Measurements from ENCODE around the gene PPFIA4. TPM values are rescaled to one million over a fixed set of nuclear protein-coding genes. Genes with fewer than 3 reads are reported as not detected.

PPFIA4 gene
- polyA plus RNA-seq, 1 of the 3 experiments (the other 2 are of a cell fraction), result 4.4 TPM

DNA sequence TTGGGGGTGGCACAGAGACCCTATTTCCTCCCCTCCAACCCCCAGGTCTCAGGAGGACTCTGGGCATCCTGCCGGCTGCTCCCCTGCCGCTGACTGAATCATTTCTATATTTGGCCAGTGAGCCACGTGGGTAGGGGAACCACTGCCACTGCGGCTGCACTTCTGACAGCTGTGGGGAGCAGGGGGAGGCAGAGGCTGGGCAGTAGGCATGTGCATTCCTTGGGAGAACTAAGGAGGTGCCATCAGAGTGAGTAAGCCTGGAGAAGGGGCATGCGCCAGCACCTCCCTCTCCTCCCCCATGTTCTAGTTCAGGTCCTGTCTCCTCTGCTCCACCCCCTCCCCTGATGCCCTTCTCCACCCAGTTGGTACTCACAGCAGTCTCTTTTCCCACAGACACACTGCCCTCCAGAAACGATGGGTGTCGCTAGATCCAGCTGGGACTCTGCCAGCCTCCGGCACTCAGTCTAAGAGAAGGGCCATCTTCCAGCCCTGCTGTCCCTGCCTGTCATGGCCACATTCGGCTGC, 12.0 kb downstream of the PPFIA4 start (continued):
- TF ChIP-seq, protein P1, sequence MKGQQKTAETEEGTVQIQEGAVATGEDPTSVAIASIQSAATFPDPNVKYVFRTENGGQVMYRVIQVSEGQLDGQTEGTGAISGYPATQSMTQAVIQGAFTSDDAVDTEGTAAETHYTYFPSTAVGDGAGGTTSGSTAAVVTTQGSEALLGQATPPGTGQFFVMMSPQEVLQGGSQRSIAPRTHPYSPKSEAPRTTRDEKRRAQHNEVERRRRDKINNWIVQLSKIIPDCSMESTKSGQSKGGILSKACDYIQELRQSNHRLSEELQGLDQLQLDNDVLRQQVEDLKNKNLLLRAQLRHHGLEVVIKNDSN (IDR thresholded peaks at IDR 0.05; ENCODE audit: borderline replicate concordance, low read depth), result peak; percentile 80
- TF ChIP-seq RAD21 (IDR thresholded peaks at IDR 0.05; ENCODE audit: low read length), result no peak
- TF ChIP-seq TCF12 (IDR thresholded peaks at IDR 0.05), result peak; percentile 68
- peak; percentile 76; the same call in 1 of the 2 replicates for TF ChIP-seq SIN3A (IDR thresholded peaks at IDR 0.05; ENCODE audit: borderline replicate concordance, low read depth, low read length)
- TF ChIP-seq, protein P2, sequence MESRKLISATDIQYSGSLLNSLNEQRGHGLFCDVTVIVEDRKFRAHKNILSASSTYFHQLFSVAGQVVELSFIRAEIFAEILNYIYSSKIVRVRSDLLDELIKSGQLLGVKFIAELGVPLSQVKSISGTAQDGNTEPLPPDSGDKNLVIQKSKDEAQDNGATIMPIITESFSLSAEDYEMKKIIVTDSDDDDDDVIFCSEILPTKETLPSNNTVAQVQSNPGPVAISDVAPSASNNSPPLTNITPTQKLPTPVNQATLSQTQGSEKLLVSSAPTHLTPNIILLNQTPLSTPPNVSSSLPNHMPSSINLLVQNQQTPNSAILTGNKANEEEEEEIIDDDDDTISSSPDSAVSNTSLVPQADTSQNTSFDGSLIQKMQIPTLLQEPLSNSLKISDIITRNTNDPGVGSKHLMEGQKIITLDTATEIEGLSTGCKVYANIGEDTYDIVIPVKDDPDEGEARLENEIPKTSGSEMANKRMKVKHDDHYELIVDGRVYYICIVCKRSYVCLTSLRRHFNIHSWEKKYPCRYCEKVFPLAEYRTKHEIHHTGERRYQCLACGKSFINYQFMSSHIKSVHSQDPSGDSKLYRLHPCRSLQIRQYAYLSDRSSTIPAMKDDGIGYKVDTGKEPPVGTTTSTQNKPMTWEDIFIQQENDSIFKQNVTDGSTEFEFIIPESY (IDR thresholded peaks at IDR 0.05; ENCODE audit: borderline replicate concordance, low read depth), result no peak
- no peak for TF ChIP-seq POLR2AphosphoS5 (IDR thresholded peaks at IDR 0.05; ENCODE audit: low read depth, low read length)
- peak; percentile 53 for TF ChIP-seq TEAD4 (IDR thresholded peaks at IDR 0.05; ENCODE audit: borderline replicate concordance, insufficient read depth)
- TF ChIP-seq, protein P3, sequence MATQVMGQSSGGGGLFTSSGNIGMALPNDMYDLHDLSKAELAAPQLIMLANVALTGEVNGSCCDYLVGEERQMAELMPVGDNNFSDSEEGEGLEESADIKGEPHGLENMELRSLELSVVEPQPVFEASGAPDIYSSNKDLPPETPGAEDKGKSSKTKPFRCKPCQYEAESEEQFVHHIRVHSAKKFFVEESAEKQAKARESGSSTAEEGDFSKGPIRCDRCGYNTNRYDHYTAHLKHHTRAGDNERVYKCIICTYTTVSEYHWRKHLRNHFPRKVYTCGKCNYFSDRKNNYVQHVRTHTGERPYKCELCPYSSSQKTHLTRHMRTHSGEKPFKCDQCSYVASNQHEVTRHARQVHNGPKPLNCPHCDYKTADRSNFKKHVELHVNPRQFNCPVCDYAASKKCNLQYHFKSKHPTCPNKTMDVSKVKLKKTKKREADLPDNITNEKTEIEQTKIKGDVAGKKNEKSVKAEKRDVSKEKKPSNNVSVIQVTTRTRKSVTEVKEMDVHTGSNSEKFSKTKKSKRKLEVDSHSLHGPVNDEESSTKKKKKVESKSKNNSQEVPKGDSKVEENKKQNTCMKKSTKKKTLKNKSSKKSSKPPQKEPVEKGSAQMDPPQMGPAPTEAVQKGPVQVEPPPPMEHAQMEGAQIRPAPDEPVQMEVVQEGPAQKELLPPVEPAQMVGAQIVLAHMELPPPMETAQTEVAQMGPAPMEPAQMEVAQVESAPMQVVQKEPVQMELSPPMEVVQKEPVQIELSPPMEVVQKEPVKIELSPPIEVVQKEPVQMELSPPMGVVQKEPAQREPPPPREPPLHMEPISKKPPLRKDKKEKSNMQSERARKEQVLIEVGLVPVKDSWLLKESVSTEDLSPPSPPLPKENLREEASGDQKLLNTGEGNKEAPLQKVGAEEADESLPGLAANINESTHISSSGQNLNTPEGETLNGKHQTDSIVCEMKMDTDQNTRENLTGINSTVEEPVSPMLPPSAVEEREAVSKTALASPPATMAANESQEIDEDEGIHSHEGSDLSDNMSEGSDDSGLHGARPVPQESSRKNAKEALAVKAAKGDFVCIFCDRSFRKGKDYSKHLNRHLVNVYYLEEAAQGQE (IDR thresholded peaks at IDR 0.05; ENCODE audit: low read depth, low read length), result no peak
- no peak for TF ChIP-seq CHD2 (IDR thresholded peaks at IDR 0.05; ENCODE audit: low read length, partially characterized antibody)

DNA sequence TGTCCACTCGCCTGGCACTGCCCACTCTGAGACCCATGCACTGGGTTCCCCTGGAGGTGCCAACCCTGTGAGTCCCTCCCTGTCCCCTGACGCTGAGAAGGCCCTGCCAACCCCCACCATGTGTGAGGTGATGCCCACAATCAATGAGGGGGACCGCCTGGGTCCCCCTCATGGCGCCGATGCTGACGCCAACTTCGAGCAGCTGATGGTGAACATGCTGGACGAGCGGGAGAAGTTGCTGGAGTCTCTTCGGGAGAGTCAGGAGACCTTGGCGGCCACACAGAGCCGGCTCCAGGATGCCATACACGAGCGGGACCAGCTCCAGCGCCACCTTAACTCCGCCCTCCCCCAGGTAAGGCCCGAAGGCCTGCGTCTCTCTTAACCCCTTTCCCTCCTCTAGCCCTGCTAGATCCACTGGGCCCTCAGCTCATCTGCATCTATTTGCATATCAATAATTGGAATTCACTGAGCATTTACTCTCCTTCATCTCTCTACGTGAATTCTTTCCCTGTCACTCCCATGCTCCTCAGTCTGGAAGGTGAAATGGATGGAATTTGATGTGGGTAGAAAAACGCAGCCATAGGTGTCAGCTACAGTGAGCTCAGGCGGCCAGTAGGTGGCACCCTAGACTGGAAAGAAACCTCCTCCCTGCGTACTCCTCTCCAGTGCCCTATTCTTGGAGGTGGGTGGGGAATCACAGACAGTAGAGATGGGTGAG, 12.8 kb downstream of the PPFIA4 start:
- H3K27me3 ChIP-seq (ENCODE audit: insufficient read depth), result no peaks in the 10 kb centered on the region
- H2AFZ ChIP-seq (ENCODE audit: low read depth), result 0 out of 2 replicates have a peak overlapping the region, but pooled peaks have one; percentile 30
- H3K4me1 ChIP-seq (ENCODE audit: control insufficient read depth in 1 of 2, insufficient read depth in 2 of 2, low read depth in 1 of 2, low read length in 1 of 2), result peaks cover 20 to 42% of the 10 kb centered on the region in 2 experiments; a peak in 3 of 4 replicates
- no peaks in the 10 kb centered on the region for H3K36me3 ChIP-seq (replicated peaks in 1 of 2; ENCODE audit: control insufficient read depth in 1 of 2, insufficient read depth in 2 of 2, low read length in 1 of 2)
- no peak overlapping the region for H3K9ac ChIP-seq
- H3K27ac ChIP-seq (ENCODE audit: low read depth in 2 of 2, low read length in 1 of 2), result peak overlapping the region in 1 of 2 experiments; percentile 50; a peak in 1 of 4 replicates
- ChIA-PET POLR2A (interaction anchor here (1.1 to 1.2 kb wide), 2 partner anchors 10 to 32 kb away, joined by 3 to 5 read pairs; partner anchors contain the start of gene TMEM183A), CTCF (interaction anchor here (0.6 to 16.3 kb wide), 61 partner anchors 10 to 449 kb away, joined by 3 to 454 read pairs (median 4); partner anchors contain the start of genes ADORA1, MYBPH, MYOG and PPFIA4)
- no peaks in the 10 kb centered on the region for H3K9me2 ChIP-seq
- H3F3A ChIP-seq (replicated peaks; ENCODE audit: insufficient read depth), result no peaks in the 10 kb centered on the region
- peak; percentile 84 for DNase-seq
- 0 out of 2 replicates have a peak, but pooled peaks cover 3% of the 10 kb centered on the region for H4K20me1 ChIP-seq (ENCODE audit: insufficient read depth)
- no peaks in the 10 kb centered on the region for H3K79me2 ChIP-seq (ENCODE audit: insufficient read depth)
- WGBS (ENCODE audit: low lambda C conversion rate), result 46% methylated on average over 14 of the region's 22 CpGs
- H3K9me3 ChIP-seq, result no peaks in the 10 kb centered on the region
- peak overlapping the region; percentile 67 for H3K4me2 ChIP-seq
- no peak overlapping the region; a peak in 1 of 4 replicates for H3K4me3 ChIP-seq (ENCODE audit: low read depth in 2 of 2, low read length in 1 of 2)
- TF ChIP-seq FOSL2 (IDR thresholded peaks at IDR 0.05; ENCODE audit: borderline replicate concordance, low read depth) (no peak), MEF2A (IDR thresholded peaks at IDR 0.05; ENCODE audit: borderline replicate concordance, low read depth) (no peak), FOXJ3 (CRISPR knock-in tag; IDR thresholded peaks at IDR 0.05) (no peak), YY1 (IDR thresholded peaks at IDR 0.05; ENCODE audit: low read depth) (no peak), RCOR1 (IDR thresholded peaks at IDR 0.05; ENCODE audit: low read length) (no peak), GATA2 (CRISPR knock-in tag; IDR thresholded peaks at IDR 0.05) (no peak), TCF12 (IDR thresholded peaks at IDR 0.05) (no peak), FOXM1 (IDR thresholded peaks at IDR 0.05; ENCODE audit: low read depth) (no peak), TEAD4 (IDR thresholded peaks at IDR 0.05; ENCODE audit: borderline replicate concordance, insufficient read depth) (no peak), JUND (IDR thresholded peaks at IDR 0.05) (no peak), RAD21 (IDR thresholded peaks at IDR 0.05; ENCODE audit: low read length) (peak; percentile 93), RXRA (IDR thresholded peaks at IDR 0.05; ENCODE audit: borderline replicate concordance, low read depth) (no peak), SMC3 (IDR thresholded peaks at IDR 0.05; ENCODE audit: low read depth, low read length) (peak; percentile 86)
- TF ChIP-seq, protein P3 (IDR thresholded peaks at IDR 0.05; ENCODE audit: low read depth, low read length), result no peak
